GM23338 (cell line): ENCODE data around the gene PTPRE. TPM values are rescaled to one million over a fixed set of nuclear protein-coding genes. Genes with fewer than 3 reads are reported as not detected.

Experiments used
- ATAC-seq: fragments of 200-7000 bp; cut with Tn5 transposase; 3 replicates; pipeline ENCODE4 v1.9.1; 2020
- DNase-seq: peaks from one replicate; pipeline ENCODE4 v3.0.0-alpha.2; 2015; ENCODE audit warnings: low spot score
- H2AFZ ChIP-seq: fragments of 200-600 bp; sonication (generic); 2 replicates; pipeline ENCODE4 v1.8.0; 2016; ENCODE audit warnings: antibody characterized with exemption, mild to moderate bottlenecking, moderate library complexity
- H3F3A ChIP-seq: fragments of 200-600 bp; sonication (generic); replicated peaks from 2 replicates; pipeline ENCODE4 v1.8.0; 2017; ENCODE audit warnings: antibody characterized with exemption, mixed run types, low read depth
- H3K27ac ChIP-seq: fragments of 200-600 bp; sonication (generic); 2 replicates; pipeline ENCODE4 v1.6.1; 2016; ENCODE audit warnings: low read depth
- H3K27me3 ChIP-seq: fragments of 200-600 bp; sonication (generic); 2 replicates; pipeline ENCODE4 v1.8.0; 2016; ENCODE audit warnings: mild to moderate bottlenecking, mixed run types, moderate library complexity; ENCODE audit not compliant: insufficient read depth
- H3K36me3 ChIP-seq: fragments of 200-600 bp; sonication (generic); 2 replicates; pipeline ENCODE4 v1.8.0; 2016; ENCODE audit warnings: mild to moderate bottlenecking; ENCODE audit not compliant: insufficient read depth
- H3K4me1 ChIP-seq: fragments of 200-600 bp; sonication (generic); 2 replicates; pipeline ENCODE4 v1.8.0; 2016; ENCODE audit warnings: mild to moderate bottlenecking, moderate library complexity; ENCODE audit not compliant: insufficient read depth
- H3K4me2 ChIP-seq: fragments of 200-600 bp; sonication (generic); 2 replicates; pipeline ENCODE4 v1.7.1; 2017; ENCODE audit warnings: mixed run types
- H3K4me3 ChIP-seq: fragments of 200-600 bp; sonication (generic); 2 replicates; pipeline ENCODE4 v1.6.1; 2016; ENCODE audit warnings: mixed run types
- H3K79me2 ChIP-seq: fragments of 200-600 bp; sonication (generic); replicated peaks from 2 replicates; pipeline ENCODE4 v1.8.0; 2017; ENCODE audit warnings: mild to moderate bottlenecking; ENCODE audit not compliant: insufficient read depth
- H3K9me2 ChIP-seq: fragments of 200-600 bp; sonication (generic); 2 replicates; pipeline ENCODE4 v1.8.0; 2017; ENCODE audit not compliant: insufficient read depth
- H4K20me1 ChIP-seq: fragments of 200-600 bp; sonication (generic); replicated peaks from 2 replicates; pipeline ENCODE4 v1.8.0; 2017; ENCODE audit warnings: mild to moderate bottlenecking; ENCODE audit not compliant: insufficient read depth
- H3K27ac Mint-ChIP-seq: 2 replicates; pipeline ENCODE4 v1.8.0; 2020; ENCODE audit warnings: inconsistent platforms, mild to moderate bottlenecking, moderate library complexity, mixed read lengths
- H3K27me3 Mint-ChIP-seq: 3 replicates; pipeline ENCODE4 v1.8.0; 2022; ENCODE audit warnings: low read depth, mild to moderate bottlenecking, moderate library complexity, mixed read lengths, inconsistent platforms; ENCODE audit not compliant: insufficient read depth, poor library complexity
- H3K36me3 Mint-ChIP-seq: 3 replicates; pipeline ENCODE4 v1.8.0; 2021; ENCODE audit warnings: low read depth, mild to moderate bottlenecking, inconsistent platforms, moderate library complexity, mixed read lengths
- H3K4me1 Mint-ChIP-seq: 3 replicates; pipeline ENCODE4 v1.8.0; 2020; ENCODE audit warnings: mild to moderate bottlenecking, inconsistent platforms, mixed read lengths
- H3K4me3 Mint-ChIP-seq: 3 replicates; pipeline ENCODE4 v1.8.0; 2021; ENCODE audit warnings: moderate library complexity, mild to moderate bottlenecking, inconsistent platforms, mixed read lengths
- H3K9me3 Mint-ChIP-seq: 3 replicates; pipeline ENCODE4 v1.8.0; 2020; ENCODE audit warnings: moderate library complexity, mild to moderate bottlenecking, inconsistent platforms, mixed read lengths
- CREB1 ChIP-seq: fragments of 250-450 bp; sonication (Bioruptor Pico); IDR thresholded peaks from 2 replicates; pipeline ENCODE4 v1.5.0; 2020; ENCODE audit warnings: low read depth, mild to moderate bottlenecking, moderate library complexity
- EZH2 ChIP-seq: fragments of 200-600 bp; sonication (generic); IDR thresholded peaks from one replicate; pipeline ENCODE4 v1.8.0; 2017; ENCODE audit warnings: antibody characterized with exemption, mild to moderate bottlenecking, low read depth; ENCODE audit not compliant: unreplicated experiment
- EZH2phosphoT487 ChIP-seq: fragments of 200-600 bp; sonication (generic); IDR thresholded peaks from one replicate; pipeline ENCODE4 v1.8.1; 2018; ENCODE audit warnings: antibody characterized with exemption; ENCODE audit not compliant: unreplicated experiment
- JUNB ChIP-seq: IDR thresholded peaks from one replicate; pipeline ENCODE4 v1.6.1; 2016; ENCODE audit warnings: antibody characterized with exemption; ENCODE audit not compliant: unreplicated experiment
- NANOG ChIP-seq: IDR thresholded peaks from 2 replicates; pipeline ENCODE4 v1.6.1; 2016; ENCODE audit warnings: antibody characterized with exemption, borderline replicate concordance
- POLR2AphosphoS5 ChIP-seq: IDR thresholded peaks from 2 replicates; pipeline ENCODE4 v1.6.1; 2016; ENCODE audit warnings: antibody characterized with exemption, low read depth
- STAT1 ChIP-seq: IDR thresholded peaks from one replicate; pipeline ENCODE4 v1.6.1; 2016; ENCODE audit warnings: antibody characterized with exemption; ENCODE audit not compliant: unreplicated experiment
- ZNF114 ChIP-seq: fragments of 250-450 bp; sonication (Bioruptor Pico); IDR thresholded peaks from 2 replicates; pipeline ENCODE4 v1.5.0; 2020; ENCODE audit warnings: mild to moderate bottlenecking, moderate library complexity
- ZNF331 ChIP-seq: fragments of 250-450 bp; sonication (Bioruptor Pico); IDR thresholded peaks from 2 replicates; pipeline ENCODE4 v1.5.0; 2020; ENCODE audit warnings: low read depth, mild to moderate bottlenecking, moderate library complexity
- polyA plus RNA-seq: library from polyadenylated mRNA; unstranded; fragments of >200 nt; fragmentation: Nextera tagmentation; extraction: Ambion mirVana; gene quantifications from 2 replicates; pipeline ENCODE4 v1.2.1, GENCODE V29; 2016
- total RNA-seq: library from RNA; depleted of rRNA; stranded (reverse); fragments of >200 nt; shearing (Covaris generic); gene quantifications from 2 replicates; pipeline ENCODE4 v1.2.3, GENCODE V29; 2014
- TF ChIP-seq, protein P1 (sequence below), 2 experiments: fragments of 200-600 bp in 1 of 2; sonication (generic) in 1 of 2; conservative IDR thresholded peaks; 2 replicates each; pipeline versions ENCODE4 v1.5.1 to v1.6.1; 2016 to 2017; ENCODE audit warnings: antibody characterized with exemption in 2 of 2, low read depth in 2 of 2, mild to moderate bottlenecking in 2 of 2, moderate library complexity in 1 of 2
- TF ChIP-seq, protein P2 (sequence below): fragments of 250-450 bp; sonication (Bioruptor Pico); IDR thresholded peaks from 2 replicates; pipeline ENCODE4 v1.5.0; 2020; ENCODE audit warnings: mild to moderate bottlenecking, moderate library complexity
- TF ChIP-seq, protein P3 (sequence below): IDR thresholded peaks from 2 replicates; pipeline ENCODE4 v1.6.1; 2016; ENCODE audit warnings: antibody characterized with exemption
- TF ChIP-seq, protein P4 (sequence below): IDR thresholded peaks from one replicate; pipeline ENCODE4 v1.6.1; 2018; ENCODE audit warnings: antibody characterized with exemption; ENCODE audit not compliant: unreplicated experiment

PTPRE gene
- total and polyA plus RNA-seq, 2 experiments from 2014 or later = 0.34 to 0.42 TPM

DNA sequence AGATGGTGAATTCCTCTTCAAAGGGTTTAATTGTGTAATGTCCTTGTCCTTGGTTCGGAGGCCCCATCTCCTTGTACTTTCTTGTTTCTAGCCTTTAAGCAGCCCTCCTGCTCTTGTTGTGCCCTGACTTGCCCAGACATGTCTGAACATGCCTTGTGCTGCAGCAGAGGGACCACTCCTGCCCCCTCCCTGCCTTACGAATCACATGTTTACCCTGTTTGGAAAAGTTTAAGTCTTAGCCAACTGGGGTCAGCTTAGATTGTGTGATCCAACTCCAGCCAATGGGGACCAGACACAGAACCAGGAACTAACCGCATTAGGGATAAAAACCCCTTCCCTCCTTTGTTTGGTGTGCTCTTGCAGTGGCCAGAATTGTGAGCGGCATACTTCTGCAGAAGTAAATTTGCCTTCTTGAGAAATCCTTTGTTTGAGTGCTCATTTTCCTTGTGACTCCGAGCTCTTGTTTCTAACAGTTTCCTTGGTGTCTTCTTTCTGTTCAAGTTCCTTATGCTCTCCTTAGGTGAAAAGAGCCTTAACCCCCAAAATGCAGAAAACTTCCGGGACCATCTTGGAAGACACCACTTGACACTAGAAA is 43.6 kb upstream of the PTPRE start:
- Histone ChIP-seq H3F3A (no peaks in the 10 kb centered on the region), H3K27me3 (no peaks in the 10 kb centered on the region), H4K20me1 (no peaks in the 10 kb centered on the region), H3K79me2 (no peaks in the 10 kb centered on the region), H3K9me2 (peaks cover 20% of the 10 kb centered on the region), H3K27ac (no peak overlapping the region), H3K36me3 (no peaks in the 10 kb centered on the region), H2AFZ (no peak overlapping the region), H3K4me3 (no peak overlapping the region), H3K4me1 (no peaks in the 10 kb centered on the region), H3K4me2 (no peak overlapping the region)
- ATAC-seq = no peak
- no peak for TF ChIP-seq ZNF114
- TF ChIP-seq EZH2phosphoT487 = no peak
- TF ChIP-seq, protein P1, sequence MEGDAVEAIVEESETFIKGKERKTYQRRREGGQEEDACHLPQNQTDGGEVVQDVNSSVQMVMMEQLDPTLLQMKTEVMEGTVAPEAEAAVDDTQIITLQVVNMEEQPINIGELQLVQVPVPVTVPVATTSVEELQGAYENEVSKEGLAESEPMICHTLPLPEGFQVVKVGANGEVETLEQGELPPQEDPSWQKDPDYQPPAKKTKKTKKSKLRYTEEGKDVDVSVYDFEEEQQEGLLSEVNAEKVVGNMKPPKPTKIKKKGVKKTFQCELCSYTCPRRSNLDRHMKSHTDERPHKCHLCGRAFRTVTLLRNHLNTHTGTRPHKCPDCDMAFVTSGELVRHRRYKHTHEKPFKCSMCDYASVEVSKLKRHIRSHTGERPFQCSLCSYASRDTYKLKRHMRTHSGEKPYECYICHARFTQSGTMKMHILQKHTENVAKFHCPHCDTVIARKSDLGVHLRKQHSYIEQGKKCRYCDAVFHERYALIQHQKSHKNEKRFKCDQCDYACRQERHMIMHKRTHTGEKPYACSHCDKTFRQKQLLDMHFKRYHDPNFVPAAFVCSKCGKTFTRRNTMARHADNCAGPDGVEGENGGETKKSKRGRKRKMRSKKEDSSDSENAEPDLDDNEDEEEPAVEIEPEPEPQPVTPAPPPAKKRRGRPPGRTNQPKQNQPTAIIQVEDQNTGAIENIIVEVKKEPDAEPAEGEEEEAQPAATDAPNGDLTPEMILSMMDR (conservative IDR thresholded peaks at IDR 0.05; ENCODE audit: low read depth in 2 of 2) = no peak
- TF ChIP-seq NANOG = no peak
- TF ChIP-seq, protein P2, sequence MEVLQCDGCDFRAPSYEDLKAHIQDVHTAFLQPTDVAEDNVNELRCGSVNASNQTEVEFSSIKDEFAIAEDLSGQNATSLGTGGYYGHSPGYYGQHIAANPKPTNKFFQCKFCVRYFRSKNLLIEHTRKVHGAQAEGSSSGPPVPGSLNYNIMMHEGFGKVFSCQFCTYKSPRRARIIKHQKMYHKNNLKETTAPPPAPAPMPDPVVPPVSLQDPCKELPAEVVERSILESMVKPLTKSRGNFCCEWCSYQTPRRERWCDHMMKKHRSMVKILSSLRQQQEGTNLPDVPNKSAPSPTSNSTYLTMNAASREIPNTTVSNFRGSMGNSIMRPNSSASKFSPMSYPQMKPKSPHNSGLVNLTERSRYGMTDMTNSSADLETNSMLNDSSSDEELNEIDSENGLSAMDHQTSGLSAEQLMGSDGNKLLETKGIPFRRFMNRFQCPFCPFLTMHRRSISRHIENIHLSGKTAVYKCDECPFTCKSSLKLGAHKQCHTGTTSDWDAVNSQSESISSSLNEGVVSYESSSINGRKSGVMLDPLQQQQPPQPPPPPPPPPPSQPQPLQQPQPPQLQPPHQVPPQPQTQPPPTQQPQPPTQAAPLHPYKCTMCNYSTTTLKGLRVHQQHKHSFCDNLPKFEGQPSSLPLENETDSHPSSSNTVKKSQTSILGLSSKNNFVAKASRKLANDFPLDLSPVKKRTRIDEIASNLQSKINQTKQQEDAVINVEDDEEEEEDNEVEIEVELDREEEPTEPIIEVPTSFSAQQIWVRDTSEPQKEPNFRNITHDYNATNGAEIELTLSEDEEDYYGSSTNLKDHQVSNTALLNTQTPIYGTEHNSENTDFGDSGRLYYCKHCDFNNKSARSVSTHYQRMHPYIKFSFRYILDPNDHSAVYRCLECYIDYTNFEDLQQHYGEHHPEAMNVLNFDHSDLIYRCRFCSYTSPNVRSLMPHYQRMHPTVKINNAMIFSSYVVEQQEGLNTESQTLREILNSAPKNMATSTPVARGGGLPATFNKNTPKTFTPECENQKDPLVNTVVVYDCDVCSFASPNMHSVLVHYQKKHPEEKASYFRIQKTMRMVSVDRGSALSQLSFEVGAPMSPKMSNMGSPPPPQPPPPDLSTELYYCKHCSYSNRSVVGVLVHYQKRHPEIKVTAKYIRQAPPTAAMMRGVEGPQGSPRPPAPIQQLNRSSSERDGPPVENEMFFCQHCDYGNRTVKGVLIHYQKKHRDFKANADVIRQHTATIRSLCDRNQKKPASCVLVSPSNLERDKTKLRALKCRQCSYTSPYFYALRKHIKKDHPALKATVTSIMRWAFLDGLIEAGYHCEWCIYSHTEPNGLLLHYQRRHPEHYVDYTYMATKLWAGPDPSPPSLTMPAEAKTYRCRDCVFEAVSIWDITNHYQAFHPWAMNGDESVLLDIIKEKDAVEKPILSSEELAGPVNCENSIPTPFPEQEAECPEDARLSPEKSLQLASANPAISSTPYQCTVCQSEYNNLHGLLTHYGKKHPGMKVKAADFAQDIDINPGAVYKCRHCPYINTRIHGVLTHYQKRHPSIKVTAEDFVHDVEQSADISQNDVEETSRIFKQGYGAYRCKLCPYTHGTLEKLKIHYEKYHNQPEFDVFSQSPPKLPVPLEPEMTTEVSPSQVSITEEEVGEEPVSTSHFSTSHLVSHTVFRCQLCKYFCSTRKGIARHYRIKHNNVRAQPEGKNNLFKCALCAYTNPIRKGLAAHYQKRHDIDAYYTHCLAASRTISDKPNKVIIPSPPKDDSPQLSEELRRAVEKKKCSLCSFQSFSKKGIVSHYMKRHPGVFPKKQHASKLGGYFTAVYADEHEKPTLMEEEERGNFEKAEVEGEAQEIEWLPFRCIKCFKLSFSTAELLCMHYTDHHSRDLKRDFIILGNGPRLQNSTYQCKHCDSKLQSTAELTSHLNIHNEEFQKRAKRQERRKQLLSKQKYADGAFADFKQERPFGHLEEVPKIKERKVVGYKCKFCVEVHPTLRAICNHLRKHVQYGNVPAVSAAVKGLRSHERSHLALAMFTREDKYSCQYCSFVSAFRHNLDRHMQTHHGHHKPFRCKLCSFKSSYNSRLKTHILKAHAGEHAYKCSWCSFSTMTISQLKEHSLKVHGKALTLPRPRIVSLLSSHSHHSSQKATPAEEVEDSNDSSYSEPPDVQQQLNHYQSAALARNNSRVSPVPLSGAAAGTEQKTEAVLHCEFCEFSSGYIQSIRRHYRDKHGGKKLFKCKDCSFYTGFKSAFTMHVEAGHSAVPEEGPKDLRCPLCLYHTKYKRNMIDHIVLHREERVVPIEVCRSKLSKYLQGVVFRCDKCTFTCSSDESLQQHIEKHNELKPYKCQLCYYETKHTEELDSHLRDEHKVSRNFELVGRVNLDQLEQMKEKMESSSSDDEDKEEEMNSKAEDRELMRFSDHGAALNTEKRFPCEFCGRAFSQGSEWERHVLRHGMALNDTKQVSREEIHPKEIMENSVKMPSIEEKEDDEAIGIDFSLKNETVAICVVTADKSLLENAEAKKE (CRISPR knock-in tag) = no peak
- TF ChIP-seq STAT1 = no peak
- TF ChIP-seq JUNB = no peak
- TF ChIP-seq EZH2 = no peak
- no peak for TF ChIP-seq CREB1 (CRISPR knock-in tag)
- TF ChIP-seq, protein P3, sequence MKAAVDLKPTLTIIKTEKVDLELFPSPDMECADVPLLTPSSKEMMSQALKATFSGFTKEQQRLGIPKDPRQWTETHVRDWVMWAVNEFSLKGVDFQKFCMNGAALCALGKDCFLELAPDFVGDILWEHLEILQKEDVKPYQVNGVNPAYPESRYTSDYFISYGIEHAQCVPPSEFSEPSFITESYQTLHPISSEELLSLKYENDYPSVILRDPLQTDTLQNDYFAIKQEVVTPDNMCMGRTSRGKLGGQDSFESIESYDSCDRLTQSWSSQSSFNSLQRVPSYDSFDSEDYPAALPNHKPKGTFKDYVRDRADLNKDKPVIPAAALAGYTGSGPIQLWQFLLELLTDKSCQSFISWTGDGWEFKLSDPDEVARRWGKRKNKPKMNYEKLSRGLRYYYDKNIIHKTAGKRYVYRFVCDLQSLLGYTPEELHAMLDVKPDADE = no peak
- TF ChIP-seq ZNF331 (CRISPR knock-in tag) = no peak
- TF ChIP-seq, protein P4, sequence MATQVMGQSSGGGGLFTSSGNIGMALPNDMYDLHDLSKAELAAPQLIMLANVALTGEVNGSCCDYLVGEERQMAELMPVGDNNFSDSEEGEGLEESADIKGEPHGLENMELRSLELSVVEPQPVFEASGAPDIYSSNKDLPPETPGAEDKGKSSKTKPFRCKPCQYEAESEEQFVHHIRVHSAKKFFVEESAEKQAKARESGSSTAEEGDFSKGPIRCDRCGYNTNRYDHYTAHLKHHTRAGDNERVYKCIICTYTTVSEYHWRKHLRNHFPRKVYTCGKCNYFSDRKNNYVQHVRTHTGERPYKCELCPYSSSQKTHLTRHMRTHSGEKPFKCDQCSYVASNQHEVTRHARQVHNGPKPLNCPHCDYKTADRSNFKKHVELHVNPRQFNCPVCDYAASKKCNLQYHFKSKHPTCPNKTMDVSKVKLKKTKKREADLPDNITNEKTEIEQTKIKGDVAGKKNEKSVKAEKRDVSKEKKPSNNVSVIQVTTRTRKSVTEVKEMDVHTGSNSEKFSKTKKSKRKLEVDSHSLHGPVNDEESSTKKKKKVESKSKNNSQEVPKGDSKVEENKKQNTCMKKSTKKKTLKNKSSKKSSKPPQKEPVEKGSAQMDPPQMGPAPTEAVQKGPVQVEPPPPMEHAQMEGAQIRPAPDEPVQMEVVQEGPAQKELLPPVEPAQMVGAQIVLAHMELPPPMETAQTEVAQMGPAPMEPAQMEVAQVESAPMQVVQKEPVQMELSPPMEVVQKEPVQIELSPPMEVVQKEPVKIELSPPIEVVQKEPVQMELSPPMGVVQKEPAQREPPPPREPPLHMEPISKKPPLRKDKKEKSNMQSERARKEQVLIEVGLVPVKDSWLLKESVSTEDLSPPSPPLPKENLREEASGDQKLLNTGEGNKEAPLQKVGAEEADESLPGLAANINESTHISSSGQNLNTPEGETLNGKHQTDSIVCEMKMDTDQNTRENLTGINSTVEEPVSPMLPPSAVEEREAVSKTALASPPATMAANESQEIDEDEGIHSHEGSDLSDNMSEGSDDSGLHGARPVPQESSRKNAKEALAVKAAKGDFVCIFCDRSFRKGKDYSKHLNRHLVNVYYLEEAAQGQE = no peak
- TF ChIP-seq POLR2AphosphoS5 = no peak
- Mint-ChIP-seq H3K4me1 (no peaks in the 10 kb centered on the region), H3K27me3 (peaks cover 7% of the 10 kb centered on the region), H3K9me3 (peaks cover 30% of the 10 kb centered on the region), H3K4me3 (no peak overlapping the region), H3K27ac (no peak overlapping the region), H3K36me3 (peaks cover 22% of the 10 kb centered on the region; the same call in 2 of the 3 replicates)
- DNase-seq = no peak
